Upper lobe of left lung (tissue), 6 donors: ENCODE measurements around the gene NKAPL. TPM values are rescaled to one million over a fixed set of nuclear protein-coding genes. Genes with fewer than 3 reads are reported as not detected.

ENCODE experiments used
- ATAC-seq, 2 donors: fragments of 200-7000 bp; cut with Tn5 transposase; one replicate each; pipeline ENCODE4 v1.9.1; 2022; ENCODE audit warnings: mild to moderate bottlenecking in 2 of 2, moderate library complexity in 2 of 2; ENCODE audit not compliant: low FRiP score in 2 of 2
- DNase-seq, 2 donors: peaks; one replicate each; pipeline ENCODE4 v3.0.0-alpha.2; 2019 to 2020
- H3K27ac ChIP-seq, 4 donors: fragments of 200-600 bp; sonication (generic); one replicate each; pipeline ENCODE4 v1.5.1; 2016 to 2019
- H3K27me3 ChIP-seq, 4 donors: fragments of 200-600 bp; sonication (generic); one replicate each; pipeline ENCODE4 v1.5.1; 2017 to 2019
- H3K36me3 ChIP-seq, 4 donors: fragments of 200-600 bp; sonication (generic); one replicate each; pipeline ENCODE4 v1.5.1; 2016 to 2019
- H3K4me1 ChIP-seq, 4 donors: fragments of 200-600 bp; sonication (generic); one replicate each; pipeline ENCODE4 v1.5.1; 2018 to 2019
- H3K4me3 ChIP-seq, 4 donors: fragments of 200-600 bp; sonication (generic); one replicate each; pipeline ENCODE4 v1.5.1; 2017 to 2019; ENCODE audit warnings: mild to moderate bottlenecking in 2 of 4, moderate library complexity in 1 of 4
- H3K9me3 ChIP-seq, 4 donors: fragments of 200-600 bp; sonication (generic); one replicate each; pipeline ENCODE4 v1.5.1; 2018 to 2019
- EP300 ChIP-seq, 4 donors: sonication (generic); formaldehyde crosslinking; IDR thresholded peaks; one replicate each; pipeline ENCODE4 v1.5.1; 2017; ENCODE audit warnings: antibody characterized with exemption in 4 of 4, control low read depth in 2 of 4
- POLR2A ChIP-seq, 4 donors: fragments of 450-650 bp; IDR thresholded peaks; one replicate each; pipeline ENCODE4 v1.5.1; 2016 to 2017; ENCODE audit warnings: antibody characterized with exemption in 4 of 4, mild to moderate bottlenecking in 2 of 4
- POLR2AphosphoS5 ChIP-seq, 2 donors: sonication (generic); formaldehyde crosslinking; IDR thresholded peaks; one replicate each; pipeline ENCODE4 v1.5.1; 2017; ENCODE audit warnings: antibody characterized with exemption in 2 of 2
- WGBS, 2 donors: methylation state at CpG; one replicate each; pipeline ENCODE4 v1.1.5; 2017 to 2018; 5-methylcytosine and 5-hydroxymethylcytosine counted together
- total RNA-seq, 6 donors: library from RNA; depleted of rRNA in 4 of 6; stranded (reverse); fragments of >200 nt in 4 of 6; gene quantifications; one replicate each; pipeline versions ENCODE4 v1.1.0 to v1.2.1, GENCODE V29; 2016 to 2021
- TF ChIP-seq, protein P1 (sequence below), 6 experiments: fragments of 450-650 bp in 4 of 6; fragments of 200-600 bp in 2 of 6; sonication (generic) in 2 of 6; IDR thresholded peaks; one replicate each; pipeline ENCODE4 v1.5.1; 2016 to 2019; ENCODE audit warnings: antibody characterized with exemption in 6 of 6
- donor health status: DM: no; HTN: no; CAD: no; lungs with moderate emphysema.
- donor health status: DM: no; HTN: yes; CAD: no; lungs with severe emphysema.

NKAPL gene
- total RNA-seq: 1 to 10 TPM in 2 of 6 donors, under 1 TPM in 4; 0.33 to 1.3 (median 0.70) TPM

- H3K27ac ChIP-seq: peak within 1 kb of the TSS in 1 of 4 donors; percentile 48
- peak; percentile 58 to 89 for DNase-seq
- TF ChIP-seq POLR2AphosphoS5 (IDR thresholded peaks at IDR 0.05) (peak; percentile 38 to 52), POLR2A (IDR thresholded peaks at IDR 0.05) (peak in 1 of 4 donors; percentile 33), EP300 (IDR thresholded peaks at IDR 0.05) (no peak)
- TF ChIP-seq, protein P1, sequence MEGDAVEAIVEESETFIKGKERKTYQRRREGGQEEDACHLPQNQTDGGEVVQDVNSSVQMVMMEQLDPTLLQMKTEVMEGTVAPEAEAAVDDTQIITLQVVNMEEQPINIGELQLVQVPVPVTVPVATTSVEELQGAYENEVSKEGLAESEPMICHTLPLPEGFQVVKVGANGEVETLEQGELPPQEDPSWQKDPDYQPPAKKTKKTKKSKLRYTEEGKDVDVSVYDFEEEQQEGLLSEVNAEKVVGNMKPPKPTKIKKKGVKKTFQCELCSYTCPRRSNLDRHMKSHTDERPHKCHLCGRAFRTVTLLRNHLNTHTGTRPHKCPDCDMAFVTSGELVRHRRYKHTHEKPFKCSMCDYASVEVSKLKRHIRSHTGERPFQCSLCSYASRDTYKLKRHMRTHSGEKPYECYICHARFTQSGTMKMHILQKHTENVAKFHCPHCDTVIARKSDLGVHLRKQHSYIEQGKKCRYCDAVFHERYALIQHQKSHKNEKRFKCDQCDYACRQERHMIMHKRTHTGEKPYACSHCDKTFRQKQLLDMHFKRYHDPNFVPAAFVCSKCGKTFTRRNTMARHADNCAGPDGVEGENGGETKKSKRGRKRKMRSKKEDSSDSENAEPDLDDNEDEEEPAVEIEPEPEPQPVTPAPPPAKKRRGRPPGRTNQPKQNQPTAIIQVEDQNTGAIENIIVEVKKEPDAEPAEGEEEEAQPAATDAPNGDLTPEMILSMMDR (IDR thresholded peaks at IDR 0.05): no peak
- H3K36me3 ChIP-seq: no peaks in the 10 kb centered on the region
- ATAC-seq: peak; percentile 62 to 93
- H3K9me3 ChIP-seq: peaks cover 0 to 5% (median 2%) of the 10 kb centered on the region in 4 donors
- WGBS, 2 donors: 40 to 41% methylated on average over 35 to 50 of the region's 58 CpGs
- H3K4me1 ChIP-seq: peaks cover 0 to 9% (median 1%) of the 10 kb centered on the region in 4 donors
- H3K27me3 ChIP-seq: no peaks in the 10 kb centered on the region
- H3K4me3 ChIP-seq: peak within 1 kb of the TSS; percentile 10 to 50 (median 36)
These were observed at the start of gene NKAPL for GRCh38 chr6:28258877-28259777. TSS of gene NKAPL (plus strand) at chr6:28259297. CDS start at chr6:28259372, 75 bp downstream.

DNA sequence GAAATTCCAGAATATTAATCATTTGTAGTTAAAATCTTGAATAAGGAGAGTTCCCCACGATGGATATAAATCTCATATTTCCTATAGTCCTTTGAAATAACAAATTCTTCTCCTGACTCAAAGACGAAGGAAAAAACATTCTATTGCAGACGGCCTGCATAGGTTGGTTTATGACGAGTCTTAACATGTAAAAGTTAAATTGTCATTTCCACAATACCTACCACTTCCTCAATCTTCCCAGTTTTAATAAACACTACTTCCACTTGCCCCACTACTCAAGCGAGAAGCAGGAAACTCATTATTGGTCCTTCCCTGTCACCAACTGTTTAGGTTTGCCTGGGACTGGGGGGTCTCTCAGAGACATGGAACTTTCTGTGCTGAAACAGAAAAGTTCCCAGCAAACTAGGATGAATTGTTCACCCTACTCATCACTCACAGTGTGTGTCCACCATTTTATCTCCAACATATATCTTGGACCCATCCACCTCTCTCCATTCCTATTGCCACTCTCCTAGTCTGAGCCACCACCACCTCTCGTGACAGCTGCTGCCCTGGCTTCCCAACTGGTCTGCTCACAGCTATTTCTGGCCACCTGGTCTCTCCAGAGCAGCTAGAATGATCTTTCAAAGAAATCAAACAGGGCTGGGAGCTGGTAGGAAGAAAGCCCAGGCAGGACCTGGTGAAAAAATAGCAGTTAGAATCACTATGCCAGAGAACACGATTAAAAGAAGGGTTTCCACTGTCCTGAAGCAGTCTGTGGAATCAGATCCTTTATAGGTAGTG is 49.2 kb upstream of the NKAPL start:
- H3K4me3 ChIP-seq: no peak overlapping the region
- peaks cover 4 to 30% (median 17%) of the 10 kb centered on the region in 4 donors for H3K27me3 ChIP-seq
- no peak for TF ChIP-seq EP300 (IDR thresholded peaks at IDR 0.05)
- no peak for TF ChIP-seq POLR2A (IDR thresholded peaks at IDR 0.05)
- TF ChIP-seq POLR2AphosphoS5 (IDR thresholded peaks at IDR 0.05): no peak
- TF ChIP-seq, protein P1 (IDR thresholded peaks at IDR 0.05): no peak
- H3K9me3 ChIP-seq: no peaks in the 10 kb centered on the region
- no peak for ATAC-seq
- no peaks in the 10 kb centered on the region for H3K36me3 ChIP-seq
- no peak overlapping the region for H3K27ac ChIP-seq
- DNase-seq: no peak
- WGBS, 2 donors: 42 to 43% methylated on average over 7 of the region's 7 CpGs
- peaks cover 7 to 29% (median 15%) of the 10 kb centered on the region in 4 donors for H3K4me1 ChIP-seq

GRCh38 chr6:28211840-28212509 is 47.1 kb upstream of the NKAPL start:
- DNase-seq (no peak), ATAC-seq (peak in 1 of 2 donors; percentile 20)
- H3K4me3 ChIP-seq: peak overlapping the region in 3 of 4 donors; percentile 25 to 37 (median 27)
- peak overlapping the region in 2 of 4 donors; percentile 29 to 31 for H3K27ac ChIP-seq
- H3K36me3 ChIP-seq: no peaks in the 10 kb centered on the region
- H3K4me1 ChIP-seq: peaks cover 7 to 29% (median 15%) of the 10 kb centered on the region in 4 donors
- peaks cover 4 to 30% (median 17%) of the 10 kb centered on the region in 4 donors for H3K27me3 ChIP-seq
- H3K9me3 ChIP-seq: no peaks in the 10 kb centered on the region
- TF ChIP-seq EP300 (IDR thresholded peaks at IDR 0.05) (no peak), POLR2AphosphoS5 (IDR thresholded peaks at IDR 0.05) (no peak)
- 13 to 15% methylated on average over 15 to 16 of the region's 16 CpGs for WGBS, 2 donors

DNA sequence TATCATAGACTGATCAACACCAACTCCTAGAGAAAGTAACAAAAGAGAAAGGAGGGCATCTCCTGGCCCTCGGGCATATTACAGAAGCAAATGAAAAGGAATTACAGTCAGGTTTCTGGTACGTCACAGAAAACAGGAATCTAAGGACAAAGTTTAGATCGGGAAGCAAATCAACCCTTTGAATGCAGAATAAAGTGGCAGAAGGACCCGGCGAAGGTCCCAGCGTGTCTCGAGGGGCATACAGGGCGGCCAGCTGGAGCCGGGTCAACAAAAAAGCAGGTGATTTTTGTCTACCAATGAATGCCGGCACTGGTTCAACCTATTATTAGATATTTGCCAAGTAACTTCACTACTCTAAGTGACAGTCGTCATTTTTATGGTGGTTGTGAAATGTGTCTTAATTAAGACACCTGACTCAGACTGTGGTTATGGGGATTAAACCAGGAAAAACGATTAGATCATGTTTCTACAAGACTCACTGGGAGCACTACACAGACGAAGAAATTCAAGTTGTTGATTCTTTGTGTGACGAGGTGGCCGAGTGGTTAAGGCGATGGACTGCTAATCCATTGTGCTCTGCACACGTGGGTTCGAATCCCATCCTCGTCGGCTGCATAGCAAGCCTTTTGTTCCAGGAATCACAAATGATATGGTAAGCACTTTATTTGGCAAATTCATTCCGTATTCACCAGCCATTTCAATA is 46.4 kb upstream of the NKAPL start:
- Histone ChIP-seq H3K27ac (peak overlapping the region in 2 of 4 donors; percentile 29 to 31), H3K27me3 (peaks cover 4 to 24% (median 17%) of the 10 kb centered on the region in 4 donors)
- TF ChIP-seq POLR2AphosphoS5 (IDR thresholded peaks at IDR 0.05) (no peak), EP300 (IDR thresholded peaks at IDR 0.05) (no peak), POLR2A (IDR thresholded peaks at IDR 0.05) (peak in 1 of 4 donors; percentile 49)

GRCh38 chr6:28213213-28213523 is 45.9 kb upstream of the NKAPL start:
- Histone ChIP-seq H3K4me3 (peak overlapping the region in 3 of 4 donors; percentile 25 to 37 (median 27)), H3K4me1 (peaks cover 3 to 21% (median 9%) of the 10 kb centered on the region in 4 donors), H3K9me3 (no peaks in the 10 kb centered on the region), H3K27me3 (peaks cover 4 to 20% (median 14%) of the 10 kb centered on the region in 4 donors), H3K27ac (peak overlapping the region in 1 of 4 donors; percentile 29), H3K36me3 (no peaks in the 10 kb centered on the region)
- DNase-seq (no peak), ATAC-seq (no peak)
- no peak for TF ChIP-seq POLR2AphosphoS5 (IDR thresholded peaks at IDR 0.05)
- no peak for TF ChIP-seq POLR2A (IDR thresholded peaks at IDR 0.05)
- no peak for TF ChIP-seq EP300 (IDR thresholded peaks at IDR 0.05)
- TF ChIP-seq, protein P1 (IDR thresholded peaks at IDR 0.05): no peak
- WGBS, 2 donors: 30 to 37% methylated on average over 2 of the region's 2 CpGs

More for the DNA sequence above, 46.4 kb upstream of the NKAPL start:
- peak overlapping the region in 3 of 4 donors; percentile 25 to 37 (median 27) for H3K4me3 ChIP-seq
- WGBS, 2 donors: 0 to 1% methylated on average over 21 of the region's 21 CpGs
- no peaks in the 10 kb centered on the region for H3K9me3 ChIP-seq
- DNase-seq (peak in 1 of 2 donors; percentile 58), ATAC-seq (peak; percentile 53 to 59)
- H3K36me3 ChIP-seq: no peaks in the 10 kb centered on the region
- peaks cover 4 to 23% (median 10%) of the 10 kb centered on the region in 4 donors for H3K4me1 ChIP-seq
